GM21619 (cell line): ENCODE data around the gene EFCC1.

Source experiments
- ATAC-seq: cut with Tn5 transposase; IDR thresholded peaks from one replicate; pipeline ENCODE4 v1.9.1; 2021; ENCODE audit not compliant: unreplicated experiment

EFCC1 gene

GRCh38 chr3:129013491-129013891, 12.4 kb downstream of the EFCC1 start:
- no peak for ATAC-seq

- ATAC-seq, result no peak
Observed at GRCh38 chr3:129014148-129014547, 13.0 kb downstream of the EFCC1 start.

GRCh38 chr3:129014793-129015345, 13.8 kb downstream of the EFCC1 start:
- no peak for ATAC-seq

GRCh38 chr3:129015388-129016105, 14.4 kb downstream of the EFCC1 start:
- no peak for ATAC-seq

GRCh38 chr3:129016356-129016719, 15.2 kb downstream of the EFCC1 start:
- no peak for ATAC-seq

GRCh38 chr3:129016720-129017483, 15.8 kb downstream of the EFCC1 start:
- peak; percentile 49 for ATAC-seq

GRCh38 chr3:129017484-129017899, 16.4 kb downstream of the EFCC1 start:
- ATAC-seq, result no peak

GRCh38 chr3:129018271-129018670, 17.2 kb downstream of the EFCC1 start:
- ATAC-seq, result no peak

GRCh38 chr3:129018751-129019150, 17.6 kb downstream of the EFCC1 start:
- ATAC-seq, result no peak

GRCh38 chr3:129019266-129019665, 18.2 kb downstream of the EFCC1 start:
- ATAC-seq, result no peak

GRCh38 chr3:129020691-129021090, 19.6 kb downstream of the EFCC1 start:
- ATAC-seq, result no peak

- ATAC-seq, result no peak
Observed at GRCh38 chr3:129021140-129021551, 20.0 kb downstream of the EFCC1 start.

- ATAC-seq, result no peak
Observed at GRCh38 chr3:129022114-129023007, 21.3 kb downstream of the EFCC1 start.

GRCh38 chr3:129023008-129023358, 21.9 kb downstream of the EFCC1 start:
- ATAC-seq, result no peak

- no peak for ATAC-seq
Observed at GRCh38 chr3:129023909-129024308, 22.8 kb downstream of the EFCC1 start.

- no peak for ATAC-seq
Observed at GRCh38 chr3:129025108-129025507, 24.0 kb downstream of the EFCC1 start.

GRCh38 chr3:129025691-129026435, 24.8 kb downstream of the EFCC1 start:
- ATAC-seq, result no peak

GRCh38 chr3:129026728-129027543, 25.8 kb downstream of the EFCC1 start:
- ATAC-seq, result peak; percentile 99

- no peak for ATAC-seq
Observed at GRCh38 chr3:129027544-129027880, 26.4 kb downstream of the EFCC1 start.

- ATAC-seq, result no peak
Observed at GRCh38 chr3:129028866-129029265, 27.8 kb downstream of the EFCC1 start.
